GM19324 (cell line): ENCODE measurements around the gene ZNF197.
"Not testable (repeated sequence)": the region's sequence is repeated elsewhere in the genome, so short reads cannot be mapped to it uniquely, and the experiment has no call there.

Experiments
- ATAC-seq: cut with Tn5 transposase; IDR thresholded peaks from one replicate; pipeline ENCODE4 v1.9.1; 2021; ENCODE audit warnings: mild to moderate bottlenecking, moderate library complexity; ENCODE audit not compliant: unreplicated experiment, low FRiP score

The ZNF197 gene

DNA sequence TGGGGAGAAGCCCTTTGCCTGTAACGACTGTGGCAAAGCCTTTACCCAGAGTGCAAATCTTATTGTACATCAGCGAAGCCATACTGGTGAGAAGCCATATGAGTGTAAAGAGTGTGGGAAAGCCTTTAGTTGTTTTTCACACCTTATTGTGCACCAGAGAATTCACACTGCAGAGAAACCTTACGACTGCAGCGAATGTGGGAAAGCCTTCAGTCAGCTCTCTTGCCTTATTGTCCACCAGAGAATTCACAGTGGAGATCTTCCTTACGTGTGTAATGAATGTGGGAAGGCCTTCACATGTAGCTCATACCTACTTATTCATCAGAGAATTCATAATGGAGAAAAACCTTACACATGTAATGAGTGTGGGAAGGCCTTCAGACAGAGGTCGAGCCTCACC lies 34.6 kb downstream of the ZNF197 start:
- no peak for ATAC-seq

DNA sequence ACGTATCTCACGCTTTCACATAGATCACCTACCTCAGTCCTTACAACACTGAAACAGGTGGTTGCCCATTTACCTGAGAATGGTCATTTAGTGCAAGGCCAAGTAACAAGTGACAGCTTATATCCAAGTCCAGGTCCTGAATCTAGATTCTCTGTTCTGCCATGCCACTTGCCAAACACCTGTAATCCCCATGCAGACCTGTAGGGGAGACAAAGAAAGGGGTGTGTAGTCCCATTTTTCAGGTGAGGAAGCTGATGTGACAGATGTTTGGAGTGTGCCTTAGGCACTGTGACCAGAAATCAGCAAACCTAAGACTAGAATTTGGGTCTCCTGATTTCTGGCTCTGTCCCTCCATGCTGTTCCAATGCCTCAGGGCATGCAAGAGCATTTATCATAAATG lies 36.4 kb downstream of the ZNF197 start:
- ATAC-seq = no peak

GRCh38 chr3:44665173-44665572 lies 40.3 kb downstream of the ZNF197 start:
- ATAC-seq = no peak

DNA sequence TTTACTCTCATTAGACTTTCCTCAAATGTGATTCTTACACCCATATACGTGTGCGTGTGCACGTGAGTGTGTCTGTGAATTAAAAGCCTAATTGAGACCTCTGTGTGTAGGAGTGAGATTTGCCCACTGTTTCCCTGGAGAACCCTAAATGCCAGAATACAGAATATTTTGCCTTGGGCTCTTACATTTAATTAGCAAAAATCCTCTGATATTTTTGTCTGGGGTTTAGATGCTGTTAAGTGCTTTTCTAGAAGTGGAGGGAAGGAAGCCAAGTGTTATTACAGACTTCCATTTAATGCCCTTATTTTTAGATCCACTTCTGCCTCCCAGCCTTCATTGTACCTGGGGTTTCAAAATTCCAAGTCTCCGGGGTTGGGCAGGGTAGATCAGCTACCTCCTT lies 41.5 kb downstream of the ZNF197 start:
- ATAC-seq = no peak

GRCh38 chr3:44669760-44670159 lies 44.9 kb downstream of the ZNF197 start:
- ATAC-seq = no peak

GRCh38 chr3:44673466-44673865 lies 48.6 kb downstream of the ZNF197 start:
- ATAC-seq = not testable (repeated sequence)

DNA sequence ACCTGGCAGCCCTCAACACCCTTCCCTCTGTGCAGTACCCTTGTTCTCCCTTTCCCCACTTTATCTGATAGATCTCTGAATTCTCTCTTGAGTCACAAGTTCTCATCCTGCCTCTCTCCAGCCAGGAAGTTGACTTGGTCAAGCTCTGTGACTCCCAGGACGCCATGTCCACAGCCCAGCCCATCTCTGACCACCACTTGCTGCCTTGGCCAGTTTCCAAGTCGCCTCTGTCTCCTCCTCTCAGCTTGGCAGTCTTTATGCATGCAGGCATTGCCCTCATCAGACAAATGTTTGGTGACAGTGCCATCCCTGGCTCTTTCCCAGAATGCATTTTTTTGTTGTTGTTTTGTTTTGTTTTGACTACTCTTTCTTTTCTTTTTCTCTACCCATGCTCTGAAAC lies 49.4 kb downstream of the ZNF197 start:
- ATAC-seq = no peak

DNA sequence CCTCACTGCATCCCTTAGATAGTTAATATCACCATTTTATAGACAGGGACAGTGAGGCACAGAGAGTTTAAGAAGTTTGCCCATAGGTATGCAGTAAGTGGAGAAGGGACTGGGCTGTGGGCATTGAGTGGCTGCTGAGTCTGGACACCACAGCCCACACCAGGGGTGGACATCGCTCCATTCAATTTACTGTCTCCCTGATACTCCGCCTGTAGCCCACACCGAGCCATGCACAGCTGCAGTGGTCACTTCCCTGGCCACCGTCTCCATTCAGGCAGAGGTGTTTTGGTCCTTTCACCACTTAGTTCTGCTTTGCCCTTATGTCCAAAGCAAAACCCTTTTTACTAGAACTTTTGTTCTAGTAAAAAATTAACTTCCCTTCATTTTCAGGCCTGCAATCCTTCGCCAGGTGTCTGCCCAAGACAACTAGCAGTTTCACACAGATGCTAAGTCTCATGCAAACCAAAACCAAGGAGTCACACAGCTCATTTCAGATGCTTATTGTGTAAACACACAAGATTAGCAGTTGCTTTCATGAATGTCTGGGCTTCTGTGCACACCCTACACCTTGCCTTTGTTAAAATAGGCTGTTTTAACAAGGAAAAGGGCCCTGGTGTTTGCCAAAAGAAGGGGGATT lies 53.8 kb downstream of the ZNF197 start:
- ATAC-seq = no peak

- ATAC-seq = no peak
Measured at GRCh38 chr3:44680921-44681455, 56.2 kb downstream of the ZNF197 start.

DNA sequence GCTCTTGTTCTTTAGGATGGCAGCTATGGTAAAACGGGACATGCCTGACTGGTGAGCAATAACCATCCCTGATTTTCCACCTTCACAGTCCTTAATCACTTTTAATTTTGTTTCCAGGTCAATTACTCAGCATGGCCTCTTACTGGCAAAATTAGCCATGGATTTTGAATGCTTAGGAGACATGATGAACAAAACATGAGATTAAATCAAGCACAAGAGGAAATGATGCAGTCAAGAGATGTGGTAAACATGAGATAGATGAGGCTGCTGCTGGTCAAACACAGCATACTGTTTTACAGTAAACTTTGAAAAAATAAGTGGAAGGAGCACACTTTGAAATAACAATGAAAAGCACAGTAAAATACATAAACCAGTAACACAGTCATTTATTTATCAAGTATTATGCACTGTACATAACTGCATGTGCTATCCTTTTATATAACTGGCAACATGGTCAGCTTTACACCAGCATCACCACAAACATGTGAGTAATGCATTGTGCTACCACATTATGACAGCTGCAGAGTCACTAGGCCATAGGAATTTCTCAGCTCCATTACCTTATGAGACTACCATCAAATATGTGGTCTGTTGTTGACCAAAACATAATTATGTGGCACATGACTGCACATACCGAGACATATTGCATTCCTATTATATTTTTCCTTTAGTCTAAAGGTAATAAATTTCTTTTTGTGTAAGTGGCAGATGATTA lies 57.5 kb downstream of the ZNF197 start:
- ATAC-seq = no peak

DNA sequence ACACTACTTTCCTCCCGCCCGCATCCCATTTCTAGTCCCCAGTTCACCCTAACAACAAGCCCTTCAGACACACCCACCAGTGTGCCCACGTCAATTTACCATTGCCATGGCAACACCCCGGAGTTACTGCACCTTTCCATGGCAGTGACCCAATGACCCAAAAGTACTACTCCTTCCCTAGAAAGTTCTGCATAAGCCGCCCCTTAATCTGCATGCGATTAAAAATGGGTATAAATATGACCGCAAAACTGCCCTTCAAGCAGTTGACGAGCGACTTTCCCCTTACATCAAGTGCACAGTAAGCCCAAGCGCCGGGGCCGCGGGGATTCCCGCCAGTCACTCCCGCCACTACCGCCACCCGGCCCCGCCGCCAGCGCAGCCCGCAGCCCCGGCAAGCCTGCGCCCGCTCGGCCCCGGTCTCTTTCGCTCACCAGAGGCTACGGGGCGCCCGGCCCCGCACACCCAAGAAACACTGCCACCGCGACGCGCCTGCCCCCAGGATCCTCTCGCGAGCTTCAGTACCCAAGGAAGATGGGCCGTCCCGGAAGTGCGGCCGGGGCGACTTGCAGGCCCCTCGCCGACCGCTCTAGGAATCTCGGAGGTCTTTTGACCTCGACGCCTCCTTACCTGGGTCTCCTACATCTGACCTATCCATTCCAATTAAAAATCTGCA lies 60.4 kb downstream of the ZNF197 start:
- ATAC-seq = peak; percentile 60

- ATAC-seq = no peak
Measured at GRCh38 chr3:44687898-44688297, 63.1 kb downstream of the ZNF197 start.
